IMR-90 (cell line): Measurements from ENCODE around the gene USP10. TPM values are rescaled to one million over a fixed set of nuclear protein-coding genes. Genes with fewer than 3 reads are reported as not detected.

Source experiments
- ATAC-seq: fragments of 200-7000 bp; cut with Tn5 transposase; 2 replicates; pipeline ENCODE4 v1.9.1; 2020; ENCODE audit warnings: low read depth, mild to moderate bottlenecking, moderate library complexity
- BruUV-seq: library from RNA; stranded (reverse); fragments of 400-500 nt; replicated peaks from 2 replicates; lab custom pipeline; 2021; lab: Mats Ljungman, UMichigan
- CTCF ChIA-PET: fragments of 300-600 bp; formaldehyde crosslinking; extraction: SDS; loops from one replicate; lab custom pipeline; 2021; ENCODE audit warnings: antibody characterized with exemption; lab: Yijun Ruan, JAX
- POLR2A ChIA-PET: fragments of 300-600 bp; sonication (Branson Sonifier 250); formaldehyde crosslinking; loops from one replicate; lab custom pipeline; 2022; ENCODE audit warnings: antibody characterized with exemption; ENCODE audit not compliant: unreplicated experiment; lab: Charles Lee
- DNase-seq: peaks from one replicate; pipeline ENCODE4 v3.0.0; 2013
- H2AFZ ChIP-seq: replicated peaks from 2 replicates; pipeline ENCODE3; 2013; ENCODE audit warnings: low read length, mild to moderate bottlenecking; ENCODE audit not compliant: poor library complexity
- H2AK5ac ChIP-seq: 2 replicates; pipeline ENCODE4 v1.6.1; 2013; ENCODE audit warnings: low read depth, low read length, inconsistent platforms
- H2AK9ac ChIP-seq: replicated peaks from 2 replicates; pipeline ENCODE3; 2013; ENCODE audit warnings: mild to moderate bottlenecking, low read depth, low read length, moderate library complexity; ENCODE audit not compliant: poor library complexity
- H2BK120ac ChIP-seq: 2 replicates; pipeline ENCODE4 v1.6.1; 2013; ENCODE audit warnings: low read depth, low read length, inconsistent platforms
- H2BK15ac ChIP-seq: 3 replicates; pipeline ENCODE4 v1.6.1; 2013; ENCODE audit warnings: low read depth, low read length, inconsistent platforms
- H2BK20ac ChIP-seq: 2 replicates; pipeline ENCODE4 v1.6.1; 2013; ENCODE audit warnings: low read depth, mild to moderate bottlenecking, inconsistent platforms, low read length, moderate library complexity
- H2BK5ac ChIP-seq: 2 replicates; pipeline ENCODE4 v1.6.1; 2013; ENCODE audit warnings: mild to moderate bottlenecking, low read depth, low read length, inconsistent platforms; ENCODE audit not compliant: poor library complexity, severe bottlenecking
- H3K14ac ChIP-seq: replicated peaks from 2 replicates; pipeline ENCODE4 v1.6.1; 2013; ENCODE audit warnings: low read depth, low read length, inconsistent platforms
- H3K18ac ChIP-seq: 2 replicates; pipeline ENCODE4 v1.6.1; 2013; ENCODE audit warnings: low read depth, low read length, control low read depth
- H3K23ac ChIP-seq: 2 replicates; pipeline ENCODE4 v1.6.1; 2013; ENCODE audit warnings: low read depth, low read length, inconsistent platforms
- H3K27ac ChIP-seq: 2 replicates; pipeline ENCODE4 v1.5.1; 2013; ENCODE audit warnings: mild to moderate bottlenecking, control low read depth, low read length; ENCODE audit not compliant: insufficient read depth
- H3K27me3 ChIP-seq: 2 replicates; pipeline ENCODE4 v1.6.1; 2013; ENCODE audit warnings: low read length; ENCODE audit not compliant: control insufficient read depth, insufficient read depth
- H3K36me3 ChIP-seq: 2 replicates; pipeline ENCODE4 v1.6.1; 2013; ENCODE audit warnings: low read length, mixed read lengths; ENCODE audit not compliant: control insufficient read depth, insufficient read depth
- H3K4ac ChIP-seq: 2 replicates; pipeline ENCODE4 v1.6.1; 2013; ENCODE audit warnings: low read depth, low read length, inconsistent platforms
- H3K4me1 ChIP-seq: 2 replicates; pipeline ENCODE4 v1.6.1; 2013; ENCODE audit warnings: low read length, mixed read lengths; ENCODE audit not compliant: control insufficient read depth, insufficient read depth
- H3K4me2 ChIP-seq: 2 replicates; pipeline ENCODE4 v1.6.1; 2013; ENCODE audit warnings: low read depth, mild to moderate bottlenecking, control low read depth, low read length, moderate library complexity
- H3K4me3 ChIP-seq: 2 replicates; pipeline ENCODE4 v1.5.1; 2013; ENCODE audit warnings: low read depth, mild to moderate bottlenecking, control low read depth, low read length, moderate library complexity; ENCODE audit not compliant: insufficient read depth
- H3K56ac ChIP-seq: 2 replicates; pipeline ENCODE4 v1.6.1; 2013; ENCODE audit warnings: low read length, inconsistent platforms; ENCODE audit not compliant: insufficient read depth; ENCODE audit errors: extremely low read depth
- H3K79me1 ChIP-seq, 2 experiments: 2 replicates each; pipeline ENCODE4 v1.6.1; 2013; ENCODE audit warnings: low read length in 2 of 2, inconsistent platforms in 1 of 2, low read depth in 1 of 2
- H3K9ac ChIP-seq: 2 replicates; pipeline ENCODE4 v1.6.1; 2013; ENCODE audit warnings: low read depth, low read length, control low read depth
- H3K9me1 ChIP-seq: 2 replicates; pipeline ENCODE4 v1.6.1; 2013; ENCODE audit warnings: low read length, inconsistent platforms; ENCODE audit not compliant: insufficient read depth
- H3K9me3 ChIP-seq: 2 replicates; pipeline ENCODE4 v1.6.1; 2013; ENCODE audit warnings: low read length; ENCODE audit not compliant: control insufficient read depth, insufficient read depth
- H4K20me1 ChIP-seq: 2 replicates; pipeline ENCODE4 v1.6.1; 2013; ENCODE audit warnings: low read length, inconsistent platforms; ENCODE audit not compliant: insufficient read depth
- H4K5ac ChIP-seq: 2 replicates; pipeline ENCODE4 v1.6.1; 2013; ENCODE audit warnings: mild to moderate bottlenecking, low read depth, low read length, control low read depth
- H4K8ac ChIP-seq, 2 experiments: 2 replicates each; pipeline ENCODE4 v1.6.1; 2013; ENCODE audit warnings: low read depth in 2 of 2, low read length in 2 of 2, control low read depth in 1 of 2, inconsistent platforms in 1 of 2
- H4K91ac ChIP-seq: 2 replicates; pipeline ENCODE4 v1.6.1; 2013; ENCODE audit warnings: low read depth, low read length, inconsistent platforms; ENCODE audit not compliant: insufficient read depth
- BHLHE40 ChIP-seq: fragments of 150-350 bp; IDR thresholded peaks from 2 replicates; pipeline ENCODE4 v1.6.1; 2016; ENCODE audit warnings: mild to moderate bottlenecking, low read depth, low read length
- MAZ ChIP-seq: IDR thresholded peaks from 2 replicates; pipeline ENCODE4 v1.6.1; 2012; ENCODE audit warnings: low read depth, mild to moderate bottlenecking, low read length, improper control_type of control experiment, moderate library complexity, borderline replicate concordance
- POLR2A ChIP-seq: IDR thresholded peaks from 2 replicates; pipeline ENCODE4 v1.6.1; 2012; ENCODE audit warnings: mild to moderate bottlenecking, low read depth, low read length
- WGBS, 2 experiments: methylation state at CpG; one replicate each; pipeline versions ENCODE4 v1.1.5 to v1.1.7; 2013; ENCODE audit warnings: missing lambda C conversion rate in 2 of 2; ENCODE audit not compliant: insufficient read length in 1 of 2; ENCODE audit errors: extremely low coverage in 2 of 2; 5-methylcytosine and 5-hydroxymethylcytosine counted together
- dilution Hi-C: fragments of 300-500 bp; cut with HindIII; formaldehyde crosslinking; loops from one replicate; pipeline ENCODE4 v1.14.3; 2018; ENCODE audit warnings: low sequenced_read_pairs; ENCODE audit not compliant: unreplicated experiment
- in situ Hi-C: fragments of 300-500 bp; cut with MboI; formaldehyde crosslinking; loops from 3 replicates; pipeline ENCODE4 v1.14.3; 2019; ENCODE audit warnings: low sequenced_read_pairs, inconsistent platforms, mixed read lengths
- intact Hi-C: fragments of 100-400 bp; cut with micrococcal nuclease; formaldehyde crosslinking; loops from 2 replicates; pipeline ENCODE4 v1.10.0; 2022
- polyA plus RNA-seq, 3 experiments: library from polyadenylated mRNA; depleted of rRNA; stranded (reverse); fragments of >200 nt; gene quantifications; 2 replicates each; pipeline ENCODE4 v1.2.3, GENCODE V29; 2012; ENCODE audit warnings: low replicate concordance in 1 of 3
- total RNA-seq: library from RNA; depleted of rRNA; stranded (reverse); fragments of >200 nt; gene quantifications from 2 replicates; pipeline ENCODE4 v1.2.3, GENCODE V29; 2012

Gene USP10
- total and polyA plus RNA-seq, 2 of the 4 experiments (the other 2 are of a cell fraction): 54.3 to 79.0 TPM

GRCh38 chr16:84650062-84650991 lies 49.5 kb upstream of the USP10 start (continued):
- TF ChIP-seq MAZ (peak; percentile 59; the same call in 1 of the 2 replicates), POLR2A (no peak)

GRCh38 chr16:84652566-84652965 lies 47.2 kb upstream of the USP10 start:
- ChIA-PET CTCF (no interaction called here), POLR2A (no interaction called here)
- H2AFZ ChIP-seq: no peak overlapping the region
- H3K4me2 ChIP-seq: no peak overlapping the region
- peaks cover 13% of the 10 kb centered on the region for H3K4me1 ChIP-seq
- no peak overlapping the region for H3K18ac ChIP-seq
- H3K27ac ChIP-seq: no peak overlapping the region
- H4K8ac ChIP-seq: no peak overlapping the region
- H2BK15ac ChIP-seq: no peak overlapping the region
- H2BK5ac ChIP-seq: no peak overlapping the region
- no peak overlapping the region for H2BK20ac ChIP-seq
- no peak overlapping the region for H2AK9ac ChIP-seq
- H3K56ac ChIP-seq: no peak overlapping the region; the same call in 1 of the 2 replicates
- no peak overlapping the region for H2BK120ac ChIP-seq
- no peak overlapping the region for H3K14ac ChIP-seq
- WGBS, 2 experiments: 93% methylated on average over 4 of the region's 7 CpGs; no CpG with 5 or more reads in 1 of the 2 experiments
- H3K79me1 ChIP-seq: peaks cover 39 to 75% of the 10 kb centered on the region in 2 experiments
- no peak overlapping the region for H3K23ac ChIP-seq
- no peak overlapping the region for H3K4me3 ChIP-seq
- DNase-seq (no peak), ATAC-seq (no peak)
- peaks cover 39% of the 10 kb centered on the region for H4K20me1 ChIP-seq
- H2AK5ac ChIP-seq: no peak overlapping the region
- no TSS peak for BruUV-seq
- dilution Hi-C loops (no loop called here), in situ Hi-C loops (no loop called here), intact Hi-C loops (no loop called here)
- H4K5ac ChIP-seq: no peak overlapping the region
- H3K4ac ChIP-seq: no peak overlapping the region
- peaks cover 29% of the 10 kb centered on the region for H3K36me3 ChIP-seq
- no peak overlapping the region for H4K91ac ChIP-seq
- H3K9ac ChIP-seq: no peak overlapping the region
- no peaks in the 10 kb centered on the region for H3K27me3 ChIP-seq
- H3K9me3 ChIP-seq: no peaks in the 10 kb centered on the region
- no peak for TF ChIP-seq BHLHE40
- peaks cover 25% of the 10 kb centered on the region for H3K9me1 ChIP-seq
